NCI-H187 treated with DMSO at 0.1 percent for 48 hours (cell line): ENCODE measurements around the gene PIP5K1A.

Experiments
- DNase-seq: peaks from one replicate; lab custom pipeline; 2025; lab: John Stamatoyannopoulos, UW

The PIP5K1A gene

DNA sequence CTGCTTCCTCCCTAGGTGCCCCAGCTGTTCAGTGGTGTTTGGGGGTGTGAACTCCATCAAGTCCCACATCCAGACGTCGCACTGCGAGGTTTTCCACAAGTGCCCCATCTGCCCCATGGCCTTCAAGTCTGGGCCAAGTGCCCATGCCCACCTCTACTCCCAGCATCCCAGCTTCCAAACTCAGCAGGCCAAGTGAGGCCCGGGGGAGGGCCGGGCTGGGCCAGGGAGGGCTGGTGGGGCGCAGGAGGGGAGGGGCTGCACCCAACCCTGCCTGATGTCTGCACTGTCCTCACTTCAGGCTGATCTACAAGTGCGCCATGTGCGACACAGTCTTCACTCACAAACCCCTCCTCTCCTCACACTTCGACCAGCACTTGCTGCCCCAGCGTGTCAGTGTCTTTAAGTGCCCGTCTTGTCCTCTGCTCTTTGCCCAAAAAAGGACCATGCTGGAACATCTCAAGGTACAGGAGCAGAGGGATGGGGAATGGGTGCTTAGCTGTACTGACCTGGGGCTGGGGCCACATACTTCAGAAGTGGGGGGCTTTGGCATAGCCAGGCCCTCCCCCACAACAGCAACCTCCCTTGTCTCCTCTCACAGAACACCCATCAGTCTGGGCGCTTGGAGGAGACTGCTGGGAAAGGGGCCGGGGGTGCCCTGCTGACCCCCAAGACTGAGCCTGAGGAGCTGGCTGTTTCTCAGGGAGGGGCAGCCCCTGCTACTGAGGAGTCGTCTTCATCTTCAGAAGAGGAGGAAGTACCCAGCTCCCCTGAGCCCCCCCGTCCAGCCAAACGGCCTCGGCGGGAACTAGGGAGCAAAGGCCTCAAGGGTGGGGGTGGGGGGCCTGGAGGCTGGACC is 91.0 kb downstream of the PIP5K1A start:
- DNase-seq = no peak

- DNase-seq = no peak
Observed at GRCh38 chr1:151289991-151290708, 91.8 kb downstream of the PIP5K1A start.

GRCh38 chr1:151290709-151291303 is 92.5 kb downstream of the PIP5K1A start:
- DNase-seq = no peak

DNA sequence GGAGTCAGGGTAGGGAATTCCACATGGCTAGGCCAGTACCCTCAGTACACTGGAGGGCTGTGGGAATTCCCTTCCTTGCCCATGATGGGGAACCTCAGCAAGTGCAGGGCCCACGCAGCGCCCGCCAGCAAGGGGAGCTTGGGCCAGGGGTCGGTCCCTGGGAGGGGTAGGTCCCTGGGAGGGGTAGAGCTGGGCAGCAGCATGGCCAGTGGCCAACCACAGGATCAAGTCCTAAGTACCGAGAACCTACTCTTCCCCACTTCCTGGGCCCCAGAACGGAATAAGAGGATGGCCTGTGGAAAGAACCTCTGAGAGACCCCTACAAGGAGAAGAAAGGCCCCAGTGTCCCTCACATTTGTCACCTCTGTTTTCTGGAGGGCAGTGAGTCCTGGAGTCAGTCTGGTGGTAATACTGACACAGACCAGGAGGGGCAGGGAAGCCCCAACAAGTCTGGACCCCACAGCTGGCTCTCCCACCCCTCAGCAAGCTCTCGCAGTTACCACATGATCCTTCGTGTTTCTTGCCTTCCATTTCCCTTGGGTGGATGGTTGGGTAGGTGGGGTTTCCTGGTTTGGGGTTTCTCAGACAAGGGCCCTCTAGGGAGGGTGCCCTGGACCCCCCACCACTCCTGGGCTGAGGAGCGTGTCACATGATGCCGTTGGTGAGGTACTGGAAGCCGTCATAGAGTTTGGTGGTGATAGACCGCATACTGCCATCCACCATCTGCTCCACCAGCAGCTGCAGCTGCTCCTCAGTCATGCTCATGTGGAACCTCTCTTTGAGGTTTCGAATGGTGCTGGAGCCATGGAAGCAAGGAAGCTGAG is 94.1 kb downstream of the PIP5K1A start:
- DNase-seq = no peak

GRCh38 chr1:151293093-151293492 is 94.7 kb downstream of the PIP5K1A start:
- no peak for DNase-seq

GRCh38 chr1:151294742-151295462 is 96.5 kb downstream of the PIP5K1A start:
- DNase-seq = no peak
